SJSA1 (cell line): ENCODE data around the gene DCTN2. TPM values are rescaled to one million over a fixed set of nuclear protein-coding genes. Genes with fewer than 3 reads are reported as not detected.
A peak's percentile ranks its signal among the peaks of the same experiment; 100 is the strongest.

ENCODE experiments used
- DNase-seq, 2 experiments: peaks; one replicate each; pipeline ENCODE4 v3.0.0-alpha.2; 2015 to 2020; ENCODE audit warnings: low spot score in 2 of 2, low read depth in 1 of 2
- H3K27ac ChIP-seq: fragments of 250-450 bp; sonication (Bioruptor Pico); 2 replicates; pipeline ENCODE4 v1.5.1; 2020; ENCODE audit warnings: mild to moderate bottlenecking, moderate library complexity
- H3K27me3 ChIP-seq: fragments of 250-450 bp; sonication (Bioruptor Pico); replicated peaks from 2 replicates; pipeline ENCODE4 v1.5.1; 2020; ENCODE audit warnings: mild to moderate bottlenecking, moderate library complexity
- H3K36me3 ChIP-seq: fragments of 250-450 bp; sonication (Bioruptor Pico); 2 replicates; pipeline ENCODE4 v1.5.1; 2020; ENCODE audit warnings: mild to moderate bottlenecking
- H3K4me1 ChIP-seq: fragments of 250-450 bp; sonication (Bioruptor Pico); replicated peaks from 2 replicates; pipeline ENCODE4 v1.6.1; 2021; ENCODE audit warnings: mild to moderate bottlenecking
- H3K4me3 ChIP-seq: fragments of 250-450 bp; sonication (Bioruptor Pico); 2 replicates; pipeline ENCODE4 v1.5.1; 2020; ENCODE audit warnings: mild to moderate bottlenecking
- H3K9me3 ChIP-seq: fragments of 250-450 bp; sonication (Bioruptor Pico); replicated peaks from 2 replicates; pipeline ENCODE4 v1.5.1; 2020; ENCODE audit warnings: mild to moderate bottlenecking
- total RNA-seq: library from RNA; depleted of rRNA; stranded (reverse); fragments of >200 nt; shearing (Covaris generic); gene quantifications from 2 replicates; pipeline ENCODE4 v1.2.3, GENCODE V29; 2014

DCTN2 gene
- total RNA-seq, 1 experiment from 2014 or later, result 3,855 TPM

DNA sequence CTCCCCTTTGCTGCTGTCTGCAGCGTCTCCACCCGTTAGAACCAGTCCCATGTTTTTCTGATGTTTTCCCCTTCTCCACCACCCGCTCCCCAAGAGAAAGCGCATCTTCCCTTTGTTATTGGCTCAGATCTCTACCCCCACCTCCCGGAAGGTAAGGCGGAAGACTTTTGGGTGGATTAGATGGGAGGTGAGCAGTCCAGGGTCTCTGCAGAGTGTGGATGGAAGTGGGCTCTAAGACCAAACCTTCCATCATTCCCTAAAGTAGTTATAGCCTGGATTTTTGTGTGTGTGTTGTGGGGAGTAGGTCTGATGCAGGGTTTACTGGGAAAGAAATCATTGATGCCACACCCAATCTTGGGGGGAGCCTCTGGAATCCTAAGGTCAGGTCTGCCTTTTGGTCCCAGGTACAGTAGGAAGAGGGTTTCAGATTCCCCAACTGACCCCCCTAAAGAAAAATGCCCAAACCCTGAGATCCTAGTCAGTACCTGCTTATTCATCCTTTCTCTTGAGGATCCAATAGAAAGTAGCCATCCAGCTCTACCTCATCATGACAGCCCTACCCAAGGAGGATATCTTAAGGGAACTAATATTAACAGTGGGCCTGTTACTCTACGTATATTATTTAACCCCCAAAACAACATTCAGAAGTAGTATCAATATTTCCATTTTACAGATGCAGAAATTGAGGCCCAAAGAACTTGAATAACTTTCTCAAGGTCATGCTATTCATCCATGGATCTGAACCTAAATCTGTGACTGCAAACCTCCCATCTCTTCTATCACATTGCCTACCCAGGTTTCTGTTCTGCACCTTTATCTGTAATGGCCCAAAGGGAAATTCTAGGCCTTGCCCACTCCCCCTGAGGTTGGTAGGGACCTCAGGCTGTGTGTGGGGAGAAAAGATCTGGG, 3.9 kb upstream of the DCTN2 start:
- DNase-seq, result peak; percentile 76 to 85
- Histone ChIP-seq H3K4me1 (peaks cover 38% of the 10 kb centered on the region), H3K27ac (no peak overlapping the region), H3K27me3 (0 out of 2 replicates have a peak, but pooled peaks cover 6% of the 10 kb centered on the region), H3K9me3 (no peaks in the 10 kb centered on the region), H3K36me3 (peaks cover 11% of the 10 kb centered on the region), H3K4me3 (no peak overlapping the region)

DNA sequence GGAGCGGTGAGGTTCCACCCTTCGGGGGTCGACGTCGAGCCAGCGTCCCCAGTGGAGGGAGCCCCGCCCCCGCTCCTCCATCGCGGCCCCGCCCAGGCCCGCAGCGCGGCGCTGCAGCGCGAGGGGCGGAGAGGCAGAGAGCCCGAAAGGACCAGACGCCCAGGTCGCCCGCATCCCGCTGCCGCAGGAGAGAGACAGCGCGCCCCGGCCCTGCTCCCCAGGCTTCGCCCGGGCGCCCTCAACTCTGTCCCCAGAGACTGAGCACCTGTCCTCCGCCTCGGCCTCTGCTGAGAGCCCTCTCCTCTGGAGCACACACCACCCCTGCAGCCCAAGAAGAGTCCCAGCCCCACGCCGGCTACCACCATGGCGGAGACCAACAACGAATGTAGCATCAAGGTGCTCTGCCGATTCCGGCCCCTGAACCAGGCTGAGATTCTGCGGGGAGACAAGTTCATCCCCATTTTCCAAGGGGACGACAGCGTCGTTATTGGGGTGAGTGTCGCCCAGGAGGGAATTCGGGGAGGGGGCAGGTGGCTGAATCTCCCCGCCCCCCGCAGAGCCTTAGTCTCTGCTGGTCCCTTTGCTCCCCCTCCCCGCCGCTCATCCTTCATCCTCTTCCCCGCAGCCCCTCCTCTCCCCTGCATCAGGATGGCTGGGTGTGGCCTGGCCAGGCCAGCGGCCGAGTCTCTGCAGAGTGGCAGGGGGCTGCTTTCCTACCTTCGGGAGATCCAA, 3.1 kb upstream of the DCTN2 start, which contains the start of gene KIF5A:
Gene KIF5A, plus strand, starts transcription at position 136 of the 732 bp plus-strand sequence. Its CDS starts 228 bp downstream, at position 364.
- Histone ChIP-seq H3K36me3 (peaks cover 19% of the 10 kb centered on the region), H3K4me3 (peak within 1 kb of the TSS; percentile 25), H3K4me1 (peaks cover 46% of the 10 kb centered on the region), H3K27me3 (0 out of 2 replicates have a peak, but pooled peaks cover 6% of the 10 kb centered on the region), H3K9me3 (no peaks in the 10 kb centered on the region), H3K27ac (no peak within 1 kb of the TSS)
- DNase-seq, result peak in 1 of 2 experiments; percentile 74

DNA sequence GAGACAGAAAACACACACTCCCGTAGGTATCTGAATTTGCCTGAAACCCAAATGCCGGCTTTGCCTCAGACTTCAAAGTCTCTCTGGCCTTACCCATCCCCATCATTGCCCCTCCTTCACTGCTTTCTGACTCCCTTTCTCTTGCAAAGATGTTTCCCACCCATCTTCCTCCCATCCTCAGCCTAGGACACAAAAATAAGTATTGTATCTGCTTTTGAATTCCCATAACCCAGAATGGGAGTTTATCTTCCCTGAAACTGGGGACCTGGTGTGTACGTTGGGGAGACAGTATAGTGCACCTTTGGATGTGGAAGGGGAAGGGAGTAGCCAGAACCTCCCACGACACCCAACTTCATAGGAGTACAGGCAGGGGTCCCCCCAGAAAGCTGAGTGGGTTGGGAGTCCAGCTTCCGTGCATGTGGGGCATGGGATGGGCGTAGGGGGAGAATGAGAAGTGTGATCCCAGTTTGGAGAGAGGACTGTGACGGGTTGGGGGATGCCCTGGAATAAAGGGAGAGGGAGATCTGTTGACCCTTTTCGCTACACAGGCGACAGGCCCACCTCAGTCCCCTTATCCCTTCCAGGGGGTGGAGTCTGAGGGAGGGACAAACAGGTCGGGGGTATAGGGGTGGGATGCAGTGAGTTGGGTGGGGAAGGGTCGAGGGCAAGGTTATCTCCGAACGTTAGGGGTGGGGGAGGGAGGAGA, 2.4 kb upstream of the DCTN2 start:
- Histone ChIP-seq H3K4me3 (peak overlapping the region; percentile 25), H3K27me3 (0 out of 2 replicates have a peak, but pooled peaks cover 6% of the 10 kb centered on the region), H3K4me1 (peaks cover 50% of the 10 kb centered on the region), H3K9me3 (no peaks in the 10 kb centered on the region), H3K27ac (no peak overlapping the region), H3K36me3 (peaks cover 26% of the 10 kb centered on the region)
- DNase-seq, result peak in 1 of 2 experiments; percentile 78

DNA sequence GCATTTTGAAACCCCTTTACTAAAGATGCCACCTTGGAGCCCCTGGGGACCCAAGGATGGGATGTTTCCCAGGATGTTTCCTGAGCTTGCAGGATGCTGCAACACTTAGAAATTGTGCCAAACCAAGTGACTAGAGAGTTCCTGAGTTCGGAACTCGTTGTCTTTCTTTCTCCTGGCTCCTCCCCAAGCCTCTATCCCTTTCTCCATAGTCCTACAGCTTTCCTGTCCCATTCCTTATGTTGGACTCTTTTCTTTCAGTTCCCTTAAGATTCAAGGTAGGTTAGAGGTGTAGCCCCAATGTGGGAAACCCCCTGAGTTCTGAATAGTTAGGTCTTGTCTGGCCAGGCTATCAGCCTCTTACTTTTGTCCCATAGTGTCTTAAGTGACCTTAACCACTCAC, 1.5 kb upstream of the DCTN2 start:
- H3K27me3 ChIP-seq, result 0 out of 2 replicates have a peak, but pooled peaks cover 2% of the 10 kb centered on the region
- H3K36me3 ChIP-seq, result peaks cover 32% of the 10 kb centered on the region
- no peak overlapping the region for H3K4me3 ChIP-seq
- no peaks in the 10 kb centered on the region for H3K9me3 ChIP-seq
- peak in 1 of 2 experiments; percentile 83 for DNase-seq
- H3K27ac ChIP-seq, result no peak overlapping the region
- H3K4me1 ChIP-seq, result peaks cover 50% of the 10 kb centered on the region

- H3K36me3 ChIP-seq, result peaks cover 36% of the 10 kb centered on the region
These were observed 972 bp upstream of the DCTN2 start for GRCh38 chr12:57548013-57548315.

GRCh38 chr12:57547288-57548012, 458 bp upstream of the DCTN2 start:
- Histone ChIP-seq H3K4me1 (peaks cover 42% of the 10 kb centered on the region), H3K4me3 (peak overlapping the region; percentile 73), H3K27me3 (0 out of 2 replicates have a peak, but pooled peaks cover 2% of the 10 kb centered on the region), H3K27ac (peak overlapping the region; percentile 84), H3K9me3 (no peaks in the 10 kb centered on the region), H3K36me3 (peaks cover 41% of the 10 kb centered on the region)
- DNase-seq, result no peak

More at GRCh38 chr12:57548013-57548315, 972 bp upstream of the DCTN2 start:
- no peak overlapping the region for H3K27ac ChIP-seq
- peaks cover 45% of the 10 kb centered on the region for H3K4me1 ChIP-seq
- H3K4me3 ChIP-seq, result no peak overlapping the region
- H3K9me3 ChIP-seq, result no peaks in the 10 kb centered on the region
- H3K27me3 ChIP-seq, result 0 out of 2 replicates have a peak, but pooled peaks cover 2% of the 10 kb centered on the region
- DNase-seq, result peak in 1 of 2 experiments; percentile 78

- H3K36me3 ChIP-seq, result peaks cover 55% of the 10 kb centered on the region
- no peaks in the 10 kb centered on the region for H3K9me3 ChIP-seq
- H3K27me3 ChIP-seq, result 0 out of 2 replicates have a peak, but pooled peaks cover 2% of the 10 kb centered on the region
- DNase-seq, result no peak
- peaks cover 43% of the 10 kb centered on the region for H3K4me1 ChIP-seq
- H3K27ac ChIP-seq, result peak overlapping the region; percentile 84
- peak overlapping the region; percentile 73 for H3K4me3 ChIP-seq
These were observed 1.1 kb downstream of the DCTN2 start for GRCh38 chr12:57545809-57546437.

DNA sequence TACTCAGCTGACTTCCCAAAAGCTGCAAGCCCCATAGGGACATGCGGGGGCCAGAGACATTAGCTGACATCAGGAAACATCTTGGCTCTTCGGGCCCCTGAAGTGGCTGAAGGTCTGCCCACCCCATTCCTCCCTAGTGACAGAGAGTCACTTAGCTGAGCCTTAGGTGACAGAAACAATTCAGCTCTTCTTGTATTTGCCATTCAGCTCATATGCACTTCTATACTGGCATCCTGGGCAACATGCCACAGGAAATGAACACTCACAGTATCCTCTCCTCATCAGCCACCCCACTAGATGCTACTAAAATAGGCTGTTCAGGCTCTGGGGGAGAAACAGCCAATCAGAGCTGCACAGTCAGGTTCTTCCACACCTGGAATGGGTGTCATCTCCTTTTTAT, 3.4 kb downstream of the DCTN2 start:
- H3K9me3 ChIP-seq, result no peaks in the 10 kb centered on the region
- H3K36me3 ChIP-seq, result peaks cover 77% of the 10 kb centered on the region
- no peak overlapping the region for H3K27ac ChIP-seq
- 0 out of 2 replicates have a peak, but pooled peaks cover 2% of the 10 kb centered on the region for H3K27me3 ChIP-seq
- no peak for DNase-seq
- peaks cover 54% of the 10 kb centered on the region for H3K4me1 ChIP-seq
- H3K4me3 ChIP-seq, result no peak overlapping the region

DNA sequence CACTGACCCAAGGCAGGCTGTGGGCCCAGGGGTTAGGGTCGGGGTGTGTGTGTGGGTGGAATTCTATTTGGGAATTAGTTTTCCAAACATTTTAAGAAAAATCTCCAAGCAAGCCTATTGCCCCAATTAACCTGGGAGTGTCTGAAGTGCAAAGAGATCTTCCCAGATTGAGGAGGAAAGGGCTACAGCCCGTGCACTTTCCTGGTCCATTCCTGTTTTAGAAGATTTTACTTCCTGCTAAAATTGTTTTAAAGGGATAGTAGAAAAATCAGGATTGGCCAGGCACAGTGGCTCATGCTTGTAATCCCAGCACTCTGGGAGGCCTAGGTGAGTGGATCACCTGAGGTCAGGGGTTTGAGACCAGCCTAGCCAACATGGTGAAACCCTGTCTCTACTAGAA, 5.3 kb downstream of the DCTN2 start:
- H3K27me3 ChIP-seq, result no peaks in the 10 kb centered on the region
- no peak for DNase-seq
- peaks cover 93% of the 10 kb centered on the region for H3K36me3 ChIP-seq
- no peak overlapping the region for H3K4me3 ChIP-seq
- H3K9me3 ChIP-seq, result no peaks in the 10 kb centered on the region
- H3K27ac ChIP-seq, result peak overlapping the region; percentile 2
- peaks cover 49% of the 10 kb centered on the region for H3K4me1 ChIP-seq

- H3K4me1 ChIP-seq, result peaks cover 45% of the 10 kb centered on the region
- no peak overlapping the region for H3K4me3 ChIP-seq
- peak overlapping the region; percentile 2 for H3K27ac ChIP-seq
- H3K9me3 ChIP-seq, result no peaks in the 10 kb centered on the region
- H3K36me3 ChIP-seq, result peaks cover 93% of the 10 kb centered on the region
- DNase-seq, result no peak
- H3K27me3 ChIP-seq, result no peaks in the 10 kb centered on the region
These were observed 6.0 kb downstream of the DCTN2 start for GRCh38 chr12:57541001-57541400.

DNA sequence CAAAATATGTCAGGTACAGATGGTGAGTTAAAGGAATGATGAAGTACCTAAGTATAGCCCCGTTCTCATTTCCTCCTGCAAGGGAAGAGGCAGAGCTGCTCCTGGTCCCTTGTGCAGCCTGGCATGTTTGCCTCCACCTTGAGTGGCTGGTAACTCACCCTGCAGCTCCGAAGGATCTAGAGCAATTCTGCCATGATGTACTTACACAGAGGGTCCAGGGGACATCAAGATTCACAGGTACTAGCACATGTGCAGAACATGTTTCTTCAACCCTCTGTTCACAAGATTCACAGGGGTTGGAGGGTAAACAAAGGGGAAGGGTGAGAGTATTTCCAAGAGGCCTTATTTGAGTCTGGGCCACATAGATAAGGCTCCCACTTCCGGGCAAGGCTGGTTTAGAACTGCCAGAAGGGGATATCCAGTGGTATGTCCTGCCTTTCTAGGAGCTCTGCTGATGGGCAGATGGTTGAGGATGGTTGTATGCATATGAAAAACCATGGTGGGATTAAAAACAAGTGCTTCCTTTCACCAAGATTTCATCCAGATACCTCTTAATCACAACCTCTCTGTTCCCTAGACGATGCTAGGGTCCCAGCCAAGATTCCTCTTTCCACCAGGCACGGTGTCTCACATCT, 7.7 kb downstream of the DCTN2 start:
- peaks cover 31% of the 10 kb centered on the region for H3K4me1 ChIP-seq
- peak in 1 of 2 experiments; percentile 77 for DNase-seq
- no peak overlapping the region for H3K27ac ChIP-seq
- H3K27me3 ChIP-seq, result no peaks in the 10 kb centered on the region
- no peaks in the 10 kb centered on the region for H3K9me3 ChIP-seq
- peaks cover 95% of the 10 kb centered on the region for H3K36me3 ChIP-seq
- H3K4me3 ChIP-seq, result no peak overlapping the region

GRCh38 chr12:57536597-57536942, 10.4 kb downstream of the DCTN2 start:
- H3K27ac ChIP-seq, result no peak overlapping the region
- no peaks in the 10 kb centered on the region for H3K9me3 ChIP-seq
- H3K27me3 ChIP-seq, result no peaks in the 10 kb centered on the region
- H3K36me3 ChIP-seq, result peaks cover 98% of the 10 kb centered on the region
- H3K4me1 ChIP-seq, result peaks cover 21% of the 10 kb centered on the region
- H3K4me3 ChIP-seq, result no peak overlapping the region
- DNase-seq, result no peak
